ENCODE results near the gene DNAI4. TPM values are rescaled to one million over a fixed set of nuclear protein-coding genes. Genes with fewer than 3 reads are reported as not detected.
"Not testable (repeated sequence)": the region's sequence is repeated elsewhere in the genome, so short reads cannot be mapped to it uniquely, and the experiment has no call there.

Gene DNAI4
- total RNA-seq = 10 to 100 TPM; 14.8 to 38.0 (median 25.1) TPM
- long read RNA-seq, donor 1, partial matches to known transcripts = 1 of 14 reads
- long read RNA-seq, donor 1, other reads (novel, unspliced or antisense) = 11 of 14 reads
- long read RNA-seq, donor 2, partial matches to known transcripts = 1 of 7 reads
- long read RNA-seq, donor 2, other reads (novel, unspliced or antisense) = 3 of 7 reads

DNA sequence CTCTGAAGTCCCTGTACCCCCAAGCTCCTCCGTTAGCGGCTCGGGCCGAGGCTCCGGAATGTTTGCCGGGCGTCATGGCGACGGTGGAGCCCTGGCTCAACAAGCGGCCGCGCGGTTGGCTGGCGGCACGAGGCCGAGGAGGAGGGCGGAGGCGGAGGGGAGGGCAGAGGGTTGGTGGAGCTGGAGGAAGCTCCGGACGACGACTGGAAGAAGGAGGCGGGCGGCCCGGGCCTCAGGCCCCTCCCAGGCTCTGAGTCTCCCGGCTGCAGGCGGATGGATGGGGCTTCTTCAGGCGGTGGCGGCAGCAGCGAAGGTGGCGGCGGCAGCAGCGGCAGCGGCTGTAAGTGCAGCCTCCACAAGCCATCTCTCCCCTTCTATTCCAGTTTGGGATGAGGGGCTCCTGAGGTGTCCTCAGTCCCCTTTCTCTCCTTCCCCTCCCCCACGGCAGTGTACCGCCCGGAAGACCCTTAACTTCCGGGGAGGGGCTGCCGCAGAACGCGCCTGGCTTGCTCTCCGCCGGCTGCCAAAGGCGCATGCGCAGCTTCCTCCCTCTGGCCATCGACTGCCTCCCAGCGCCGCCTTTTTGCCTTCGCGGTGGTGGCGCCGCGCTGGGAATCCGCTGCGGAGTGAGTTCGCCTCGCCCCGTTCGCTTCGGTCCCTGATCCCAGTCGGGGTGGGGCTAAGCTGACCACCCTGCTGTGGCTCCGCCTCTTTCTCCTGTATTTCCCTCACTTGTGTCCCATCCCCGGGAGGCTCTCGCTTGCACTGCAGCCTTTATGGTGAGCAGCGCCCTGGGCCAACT is at the start of gene DNAI4, which contains the start of gene MIER1:
Gene DNAI4 (minus strand): TSS at position 101 of the 802 bp plus-strand sequence. CDS start 25 bp downstream, at position 76.
Gene MIER1 (plus strand): TSS at position 235 of the 802 bp plus-strand sequence. CDS start 39 bp downstream, at position 274.
- H3K4me1 ChIP-seq (ENCODE audit: low read depth) = peaks cover 45% of the 10 kb centered on the region
- intact Hi-C loops (cut with DNase I, micrococcal nuclease) = no loop called here
- peak; percentile 96 to 99 (median 99) for DNase-seq
- ATAC-seq = peak; percentile 91
- H3K4me3 ChIP-seq = peak within 1 kb of the TSS; percentile 56
- H3K9me3 ChIP-seq = no peaks in the 10 kb centered on the region
- no peak for TF ChIP-seq CTCF (IDR thresholded peaks at IDR 0.05)
- peaks cover 2% of the 10 kb centered on the region for H3K36me3 ChIP-seq (ENCODE audit: low read depth)

DNA sequence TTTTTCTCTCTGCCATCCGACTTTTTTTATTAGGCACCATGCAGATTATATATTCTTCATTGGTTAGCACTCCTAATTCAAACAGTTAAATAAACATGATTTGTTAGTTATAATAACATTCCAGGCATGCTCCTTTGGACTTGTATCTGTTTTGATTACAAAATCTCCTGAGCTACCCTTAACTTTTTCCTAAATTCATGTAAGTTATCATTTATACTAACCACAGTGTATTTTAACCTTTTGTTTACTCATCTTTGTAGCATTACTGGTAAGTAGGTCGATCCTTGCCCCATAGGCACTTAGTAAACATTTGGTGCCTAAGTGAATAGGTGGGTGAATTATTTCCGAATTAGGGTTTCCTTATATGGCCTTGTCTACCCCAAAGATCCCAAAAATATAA is 43.9 kb upstream of the DNAI4 start:
- ATAC-seq (no peak), DNase-seq (no peak)
- no peaks in the 10 kb centered on the region for H3K36me3 ChIP-seq (ENCODE audit: low read depth)
- H3K4me3 ChIP-seq = no peak overlapping the region
- H3K4me1 ChIP-seq (ENCODE audit: low read depth) = no peaks in the 10 kb centered on the region
- no peak for TF ChIP-seq CTCF (IDR thresholded peaks at IDR 0.05)
- intact Hi-C loops (cut with DNase I, micrococcal nuclease) = no loop called here
- no peaks in the 10 kb centered on the region for H3K9me3 ChIP-seq

- H3K9me3 ChIP-seq; DNase-seq; H3K4me1 ChIP-seq (ENCODE audit: low read depth); H3K36me3 ChIP-seq (ENCODE audit: low read depth); intact Hi-C loops (cut with DNase I, micrococcal nuclease); H3K4me3 ChIP-seq; ATAC-seq: not testable (repeated sequence)
Observed at GRCh38 chr1:66966188-66966873, 41.7 kb upstream of the DNAI4 start.

DNA sequence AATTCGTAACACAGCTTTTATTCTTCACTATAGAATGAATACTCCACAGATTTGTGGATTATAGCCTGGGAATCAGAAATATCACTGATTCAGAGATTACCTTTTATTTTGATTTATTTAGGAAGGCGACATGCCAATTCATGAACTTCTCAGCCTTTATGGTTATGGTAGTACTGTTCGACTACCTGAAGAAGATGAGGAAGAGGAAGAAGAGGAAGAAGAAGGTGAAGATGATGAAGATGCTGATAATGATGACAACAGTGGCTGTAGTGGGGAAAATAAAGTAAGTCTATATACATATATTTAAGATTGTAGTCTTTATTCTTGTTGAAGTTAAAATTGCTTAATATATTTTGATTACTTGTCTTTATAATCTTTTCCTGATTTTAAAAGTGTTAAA is 33.3 kb upstream of the DNAI4 start:
- peaks cover 6% of the 10 kb centered on the region for H3K4me1 ChIP-seq (ENCODE audit: low read depth)
- H3K9me3 ChIP-seq = no peaks in the 10 kb centered on the region
- DNase-seq (no peak), ATAC-seq (no peak)
- H3K36me3 ChIP-seq (ENCODE audit: low read depth) = peaks cover 4% of the 10 kb centered on the region
- intact Hi-C loops (cut with DNase I, micrococcal nuclease) = no loop called here
- H3K4me3 ChIP-seq = no peak overlapping the region
- TF ChIP-seq CTCF (IDR thresholded peaks at IDR 0.05) = no peak

DNA sequence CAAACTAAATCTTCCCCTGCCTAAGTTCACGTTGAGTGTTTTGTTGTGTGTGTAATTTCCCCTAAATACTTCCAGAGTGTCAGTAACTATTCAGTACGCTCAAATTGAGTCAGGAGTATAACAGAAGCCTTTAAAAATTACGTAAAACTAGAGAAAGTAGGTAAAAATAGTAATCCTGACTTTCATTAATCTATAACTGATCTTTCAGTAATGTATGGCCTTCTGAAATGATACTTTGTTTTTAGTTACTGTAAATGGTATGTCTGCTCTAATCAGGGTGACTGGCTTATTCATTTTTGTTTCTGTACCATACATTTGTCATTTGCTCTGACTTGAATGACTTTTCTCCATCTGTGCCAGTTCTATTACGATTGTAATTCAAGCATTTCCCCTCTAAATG is 29.6 kb upstream of the DNAI4 start:
- Histone ChIP-seq H3K36me3 (ENCODE audit: low read depth) (peaks cover 4% of the 10 kb centered on the region), H3K4me3 (no peak overlapping the region), H3K4me1 (ENCODE audit: low read depth) (peaks cover 6% of the 10 kb centered on the region), H3K9me3 (no peaks in the 10 kb centered on the region)
- DNase-seq = no peak
- no peak for ATAC-seq
- TF ChIP-seq CTCF (IDR thresholded peaks at IDR 0.05) = no peak
- intact Hi-C loops (cut with DNase I, micrococcal nuclease) = no loop called here

DNA sequence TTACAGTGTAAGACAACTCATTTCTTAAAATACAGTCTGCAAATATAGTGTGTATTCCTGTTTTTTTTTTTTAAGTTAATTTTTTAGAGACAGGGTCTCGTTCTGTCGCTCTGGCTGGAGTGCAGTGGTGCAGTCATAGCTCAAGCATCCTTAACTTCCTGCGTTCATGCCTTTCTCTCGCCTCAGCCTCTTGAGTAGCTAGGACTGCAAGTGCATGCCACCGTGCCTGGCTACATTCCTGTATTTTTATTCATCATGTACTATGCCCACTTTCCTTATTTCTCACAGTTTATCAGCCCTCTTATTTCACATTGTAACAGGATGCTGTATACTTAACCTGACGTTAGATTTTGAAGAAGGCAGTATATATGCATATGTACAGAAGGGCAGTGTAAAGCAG is 26.9 kb upstream of the DNAI4 start:
- Histone ChIP-seq H3K4me1 (ENCODE audit: low read depth) (peaks cover 6% of the 10 kb centered on the region), H3K36me3 (ENCODE audit: low read depth) (no peaks in the 10 kb centered on the region), H3K4me3 (no peak overlapping the region), H3K9me3 (no peaks in the 10 kb centered on the region)
- ATAC-seq (no peak), DNase-seq (no peak)
- no peak for TF ChIP-seq CTCF (IDR thresholded peaks at IDR 0.05)
- intact Hi-C loops (cut with DNase I, micrococcal nuclease) = no loop called here
